Uterus (tissue), 4 donors: ENCODE measurements around the gene EEF1AKMT3. TPM values are rescaled to one million over a fixed set of nuclear protein-coding genes. Genes with fewer than 3 reads are reported as not detected.

Experiments
- DNase-seq, 2 donors: peaks; one replicate each; pipeline ENCODE4 v3.0.0-alpha.2; 2019 to 2020
- H3K27ac ChIP-seq, 2 donors: fragments of 200-600 bp; sonication (generic); 1 replicate in 1 of 2; 2 replicates in 1 of 2; pipeline ENCODE4 v1.5.1; 2016 to 2018
- H3K27me3 ChIP-seq, 2 donors: fragments of 200-600 bp; sonication (generic); one replicate each; pipeline ENCODE4 v1.5.1; 2018 to 2019; ENCODE audit warnings: control low read depth in 1 of 2
- H3K36me3 ChIP-seq, 2 donors: fragments of 200-600 bp; sonication (generic); one replicate each; pipeline ENCODE4 v1.5.1; 2019; ENCODE audit warnings: control low read depth in 1 of 2
- H3K4me1 ChIP-seq, 2 donors: fragments of 200-600 bp; sonication (generic); one replicate each; pipeline ENCODE4 v1.5.1; 2018 to 2019; ENCODE audit warnings: control low read depth in 1 of 2
- H3K4me3 ChIP-seq, 2 donors: fragments of 200-600 bp; sonication (generic); 1 replicate in 1 of 2; 2 replicates in 1 of 2; pipeline ENCODE4 v1.5.1; 2018 to 2019; ENCODE audit warnings: mild to moderate bottlenecking in 1 of 2
- H3K9me3 ChIP-seq, 2 donors: fragments of 200-600 bp; sonication (generic); one replicate each; pipeline ENCODE4 v1.5.1; 2019; ENCODE audit warnings: control low read depth in 1 of 2
- POLR2A ChIP-seq, 2 donors: fragments of 450-650 bp; IDR thresholded peaks; one replicate each; pipeline ENCODE4 v1.6.1; 2016; ENCODE audit warnings: antibody characterized with exemption in 2 of 2, mild to moderate bottlenecking in 1 of 2, moderate library complexity in 1 of 2
- intact Hi-C: fragments of 100-400 bp; cut with DNase I; formaldehyde crosslinking; loops from one replicate; pipeline ENCODE4 v1.15.1; 2023; ENCODE audit warnings: low total_unique reads
- total RNA-seq, 4 donors: library from RNA; depleted of rRNA in 3 of 4; stranded (reverse); fragments of >200 nt in 3 of 4; gene quantifications; one replicate each; pipeline versions ENCODE4 v1.1.0 to v1.2.4, GENCODE V29; 2014 to 2023
- TF ChIP-seq, protein P1 (sequence below), 4 experiments: fragments of 200-600 bp in 2 of 4; fragments of 450-650 bp in 2 of 4; sonication (generic) in 2 of 4; IDR thresholded peaks; one replicate each; pipeline ENCODE4 v1.5.1; 2016 to 2019; ENCODE audit warnings: antibody characterized with exemption in 4 of 4, mild to moderate bottlenecking in 2 of 4, moderate library complexity in 1 of 4
- donor health status: DM: yes; HTN: yes; CAD: no.

EEF1AKMT3 gene
- total RNA-seq, 4 donors from 2014 or later, result 2.3 to 15.5 (median 11.5) TPM

DNA sequence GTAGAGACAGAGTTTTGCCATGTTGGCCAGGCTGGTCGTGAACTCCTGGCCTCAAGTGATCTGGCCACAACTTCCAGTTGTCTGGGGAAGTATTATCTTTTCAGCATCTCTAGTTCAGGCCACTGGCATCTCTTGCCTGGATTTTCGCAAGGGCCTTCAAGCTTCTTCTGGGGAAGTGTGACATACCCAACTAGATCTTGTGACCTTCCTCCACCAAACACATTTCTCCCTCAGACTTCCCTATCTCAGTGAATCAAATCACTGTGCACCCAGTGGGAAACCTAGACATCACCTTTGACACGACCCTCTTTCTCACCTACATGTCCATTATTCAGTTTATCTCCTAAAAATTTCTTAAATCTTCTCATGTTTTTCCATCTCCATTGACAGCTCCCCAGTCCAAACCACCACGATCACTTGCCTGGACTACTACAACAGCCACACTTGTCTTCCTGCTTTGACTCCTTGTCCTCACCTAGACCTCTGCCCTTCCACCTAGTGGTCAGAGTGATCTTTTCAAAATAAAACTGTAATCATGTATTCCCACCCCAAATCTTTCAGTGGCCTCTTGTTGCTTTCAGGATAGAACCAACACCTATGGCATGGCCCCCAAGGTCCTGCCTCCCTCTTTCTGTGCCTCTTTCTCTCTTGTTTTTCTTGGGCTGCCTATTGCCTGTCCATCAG lies 3.3 kb downstream of the EEF1AKMT3 start:
- H3K27me3 ChIP-seq, result no peaks in the 10 kb centered on the region
- peaks cover 0 to 8% of the 10 kb centered on the region in 2 donors for H3K4me1 ChIP-seq
- no peak overlapping the region for H3K4me3 ChIP-seq
- H3K9me3 ChIP-seq, result no peaks in the 10 kb centered on the region
- H3K27ac ChIP-seq, result no peak overlapping the region
- H3K36me3 ChIP-seq, result no peaks in the 10 kb centered on the region
- no peak for DNase-seq
- TF ChIP-seq, protein P1, sequence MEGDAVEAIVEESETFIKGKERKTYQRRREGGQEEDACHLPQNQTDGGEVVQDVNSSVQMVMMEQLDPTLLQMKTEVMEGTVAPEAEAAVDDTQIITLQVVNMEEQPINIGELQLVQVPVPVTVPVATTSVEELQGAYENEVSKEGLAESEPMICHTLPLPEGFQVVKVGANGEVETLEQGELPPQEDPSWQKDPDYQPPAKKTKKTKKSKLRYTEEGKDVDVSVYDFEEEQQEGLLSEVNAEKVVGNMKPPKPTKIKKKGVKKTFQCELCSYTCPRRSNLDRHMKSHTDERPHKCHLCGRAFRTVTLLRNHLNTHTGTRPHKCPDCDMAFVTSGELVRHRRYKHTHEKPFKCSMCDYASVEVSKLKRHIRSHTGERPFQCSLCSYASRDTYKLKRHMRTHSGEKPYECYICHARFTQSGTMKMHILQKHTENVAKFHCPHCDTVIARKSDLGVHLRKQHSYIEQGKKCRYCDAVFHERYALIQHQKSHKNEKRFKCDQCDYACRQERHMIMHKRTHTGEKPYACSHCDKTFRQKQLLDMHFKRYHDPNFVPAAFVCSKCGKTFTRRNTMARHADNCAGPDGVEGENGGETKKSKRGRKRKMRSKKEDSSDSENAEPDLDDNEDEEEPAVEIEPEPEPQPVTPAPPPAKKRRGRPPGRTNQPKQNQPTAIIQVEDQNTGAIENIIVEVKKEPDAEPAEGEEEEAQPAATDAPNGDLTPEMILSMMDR (IDR thresholded peaks at IDR 0.05), result no peak
- TF ChIP-seq POLR2A (IDR thresholded peaks at IDR 0.05), result no peak
- intact Hi-C loops, result no loop called here

GRCh38 chr12:57776247-57776587 lies 3.8 kb downstream of the EEF1AKMT3 start:
- intact Hi-C loops, result no loop called here
- Histone ChIP-seq H3K27me3 (no peaks in the 10 kb centered on the region), H3K4me1 (peaks cover 0 to 8% of the 10 kb centered on the region in 2 donors), H3K36me3 (no peaks in the 10 kb centered on the region), H3K4me3 (no peak overlapping the region), H3K27ac (no peak overlapping the region), H3K9me3 (no peaks in the 10 kb centered on the region)
- no peak for TF ChIP-seq POLR2A (IDR thresholded peaks at IDR 0.05)
- TF ChIP-seq, protein P1 (IDR thresholded peaks at IDR 0.05), result no peak
- DNase-seq, result no peak

DNA sequence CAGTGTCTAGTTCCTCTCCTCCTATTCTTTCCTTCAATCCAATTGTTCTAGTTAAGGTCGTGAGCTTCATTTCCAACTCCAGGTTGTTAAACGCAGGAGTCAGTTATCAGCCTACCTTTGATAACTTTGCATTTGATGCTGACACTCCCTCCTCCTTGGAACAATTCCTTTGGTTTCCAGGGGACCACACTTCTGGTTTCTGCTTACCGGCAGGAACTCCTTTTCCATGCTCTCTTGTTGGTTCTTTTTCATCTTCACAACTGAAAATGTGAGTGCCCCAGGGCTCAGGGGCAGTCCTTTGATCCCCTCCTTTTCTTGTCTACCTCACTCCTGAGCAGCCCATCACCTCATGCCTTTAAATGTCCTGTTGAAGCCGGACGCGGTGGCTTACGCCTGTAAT lies 5.0 kb downstream of the EEF1AKMT3 start:
- DNase-seq, result no peak
- intact Hi-C loops, result no loop called here
- H3K27ac ChIP-seq, result no peak overlapping the region
- no peaks in the 10 kb centered on the region for H3K36me3 ChIP-seq
- TF ChIP-seq, protein P1 (IDR thresholded peaks at IDR 0.05), result no peak
- TF ChIP-seq POLR2A (IDR thresholded peaks at IDR 0.05), result no peak
- peaks cover 0 to 5% of the 10 kb centered on the region in 2 donors for H3K4me1 ChIP-seq
- H3K27me3 ChIP-seq, result no peaks in the 10 kb centered on the region
- no peaks in the 10 kb centered on the region for H3K9me3 ChIP-seq
- H3K4me3 ChIP-seq, result no peak overlapping the region

- DNase-seq, result no peak
- H3K27ac ChIP-seq, result no peak overlapping the region
- H3K4me3 ChIP-seq, result no peak overlapping the region
- H3K4me1 ChIP-seq, result peaks cover 0 to 5% of the 10 kb centered on the region in 2 donors
- H3K36me3 ChIP-seq, result no peaks in the 10 kb centered on the region
- TF ChIP-seq POLR2A (IDR thresholded peaks at IDR 0.05), result no peak
- TF ChIP-seq, protein P1 (IDR thresholded peaks at IDR 0.05), result no peak
- no peaks in the 10 kb centered on the region for H3K9me3 ChIP-seq
- no peaks in the 10 kb centered on the region for H3K27me3 ChIP-seq
- intact Hi-C loops, result no loop called here
Measured at GRCh38 chr12:57777911-57778310, 5.5 kb downstream of the EEF1AKMT3 start.

- intact Hi-C loops, result no loop called here
- TF ChIP-seq, protein P1 (IDR thresholded peaks at IDR 0.05), result no peak
- TF ChIP-seq POLR2A (IDR thresholded peaks at IDR 0.05), result no peak
- DNase-seq, result no peak
- no peaks in the 10 kb centered on the region for H3K4me1 ChIP-seq
- H3K4me3 ChIP-seq, result no peak overlapping the region
- no peak overlapping the region for H3K27ac ChIP-seq
- H3K9me3 ChIP-seq, result no peaks in the 10 kb centered on the region
- H3K36me3 ChIP-seq, result no peaks in the 10 kb centered on the region
- H3K27me3 ChIP-seq, result no peaks in the 10 kb centered on the region
Measured at GRCh38 chr12:57779736-57780135, 7.3 kb downstream of the EEF1AKMT3 start.
